T-helper 2 cell treated with Interferon-gamma antibody and Interleukin-4, amounts not matched to agents 5 μg/mL and 100 μg/mL, for 36 hours (primary cell): ENCODE measurements around the gene SIX3.

Experiments used
- DNase-seq: peaks from one replicate; pipeline ENCODE4 v3.0.0; 2021; ENCODE audit warnings: low spot score
- H3K27ac Mint-ChIP-seq: one replicate; pipeline ENCODE4 v1.8.0; 2021; ENCODE audit warnings: mild to moderate bottlenecking, mixed read lengths
- H3K27me3 Mint-ChIP-seq: one replicate; pipeline ENCODE4 v1.8.0; 2021; ENCODE audit warnings: low read depth, mixed read lengths
- H3K36me3 Mint-ChIP-seq: one replicate; pipeline ENCODE4 v1.8.0; 2021; ENCODE audit warnings: low read depth, mixed read lengths
- H3K4me1 Mint-ChIP-seq: one replicate; pipeline ENCODE4 v1.8.0; 2021; ENCODE audit warnings: low read depth, mixed read lengths
- H3K4me3 Mint-ChIP-seq: one replicate; pipeline ENCODE4 v1.8.0; 2022; ENCODE audit warnings: mild to moderate bottlenecking, moderate library complexity, mixed read lengths
- H3K9me3 Mint-ChIP-seq: one replicate; pipeline ENCODE4 v1.8.0; 2021; ENCODE audit warnings: mixed read lengths

The SIX3 gene

DNA sequence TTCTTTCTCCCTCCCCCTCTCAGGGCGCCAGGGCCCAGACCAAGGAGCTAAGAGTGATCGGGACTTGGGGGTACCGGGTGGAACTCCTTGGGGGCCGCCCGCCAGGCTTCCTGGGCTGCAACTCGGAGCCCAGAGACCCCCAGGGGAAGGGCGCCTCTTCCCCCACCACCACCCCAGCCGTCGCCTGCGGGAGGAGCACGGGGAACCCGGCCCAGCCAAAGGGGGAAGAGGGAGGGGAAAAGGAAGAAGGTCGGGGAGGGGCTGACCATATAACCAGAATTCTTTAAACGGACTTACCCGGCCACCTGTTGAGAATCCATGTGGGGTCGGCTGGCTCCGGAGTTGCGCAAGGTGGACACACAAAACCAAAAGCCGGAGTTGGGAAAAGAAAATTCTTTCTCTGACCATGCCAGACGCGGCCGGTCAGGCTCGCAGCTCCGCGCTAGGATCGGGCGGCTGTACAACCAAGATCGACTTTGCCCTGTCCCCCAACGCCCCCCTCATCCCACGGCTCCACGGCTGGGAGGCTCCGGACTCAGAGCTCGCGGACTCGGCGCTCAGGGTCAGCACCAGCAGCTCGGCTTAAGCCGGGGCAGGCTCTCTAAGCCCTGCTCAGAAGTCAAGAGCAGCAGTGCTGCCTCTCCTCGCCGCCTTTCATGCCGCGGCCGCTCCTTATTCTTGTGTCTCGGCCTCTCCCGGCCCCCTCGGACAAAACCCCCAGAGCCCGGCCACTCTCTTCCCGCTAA lies 6.3 kb upstream of the SIX3 start:
- Mint-ChIP-seq H3K27ac (no peak overlapping the region), H3K9me3 (no peaks in the 10 kb centered on the region), H3K4me1 (peaks cover 7% of the 10 kb centered on the region), H3K36me3 (peaks cover 2% of the 10 kb centered on the region), H3K27me3 (peaks cover 83% of the 10 kb centered on the region), H3K4me3 (peak overlapping the region; percentile 48)
- no peak for DNase-seq

- H3K4me1 Mint-ChIP-seq: peaks cover 2% of the 10 kb centered on the region
- peaks cover 82% of the 10 kb centered on the region for H3K27me3 Mint-ChIP-seq
- no peaks in the 10 kb centered on the region for H3K9me3 Mint-ChIP-seq
- no peak overlapping the region for H3K27ac Mint-ChIP-seq
- peaks cover 2% of the 10 kb centered on the region for H3K36me3 Mint-ChIP-seq
- DNase-seq: no peak
- no peak overlapping the region for H3K4me3 Mint-ChIP-seq
Observed at GRCh38 chr2:44935729-44936098, 5.8 kb upstream of the SIX3 start.

- no peak for DNase-seq
- no peak overlapping the region for H3K4me3 Mint-ChIP-seq
- peaks cover 2% of the 10 kb centered on the region for H3K36me3 Mint-ChIP-seq
Observed at GRCh38 chr2:44936275-44936674, 5.2 kb upstream of the SIX3 start.

GRCh38 chr2:44936715-44937687 lies 4.5 kb upstream of the SIX3 start:
- H3K27ac Mint-ChIP-seq: no peak overlapping the region
- H3K4me1 Mint-ChIP-seq: peaks cover 9% of the 10 kb centered on the region
- no peak overlapping the region for H3K4me3 Mint-ChIP-seq

More at GRCh38 chr2:44936275-44936674, 5.2 kb upstream of the SIX3 start:
- Mint-ChIP-seq H3K4me1 (peaks cover 5% of the 10 kb centered on the region), H3K27me3 (peaks cover 82% of the 10 kb centered on the region), H3K27ac (no peak overlapping the region), H3K9me3 (no peaks in the 10 kb centered on the region)

DNA sequence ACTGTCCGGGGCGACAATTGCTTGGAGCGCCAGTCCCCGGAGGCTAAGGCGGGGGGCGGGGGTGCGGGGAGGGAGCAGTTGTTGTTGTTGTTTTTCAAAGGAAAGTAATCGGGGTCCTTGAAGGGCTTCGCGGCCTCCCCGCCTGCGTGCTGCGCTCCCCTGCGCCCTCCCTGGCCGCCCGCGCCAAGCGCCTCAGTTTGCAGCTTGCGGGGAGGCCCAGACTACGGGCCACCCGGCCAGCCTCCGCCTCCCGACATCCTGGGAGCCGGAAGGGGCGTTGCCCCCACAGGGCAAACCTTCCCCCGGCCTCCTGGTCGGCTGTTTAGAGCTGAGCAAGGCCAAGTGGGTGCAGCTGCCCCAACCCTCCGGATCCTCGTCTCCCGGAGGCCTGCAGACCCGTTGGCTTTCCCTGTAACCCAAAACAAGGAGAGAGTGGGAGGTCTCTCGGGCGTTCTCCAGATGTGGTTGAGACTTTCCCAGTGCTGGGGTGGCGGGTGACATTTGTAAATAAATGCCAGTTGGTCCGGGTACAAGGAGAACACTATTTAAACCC lies 3.7 kb upstream of the SIX3 start:
- Mint-ChIP-seq H3K36me3 (peaks cover 2% of the 10 kb centered on the region), H3K4me3 (no peak overlapping the region), H3K9me3 (no peaks in the 10 kb centered on the region), H3K4me1 (peaks cover 9% of the 10 kb centered on the region), H3K27me3 (peaks cover 81% of the 10 kb centered on the region), H3K27ac (no peak overlapping the region)
- DNase-seq: no peak

More at GRCh38 chr2:44936715-44937687, 4.5 kb upstream of the SIX3 start:
- Mint-ChIP-seq H3K9me3 (no peaks in the 10 kb centered on the region), H3K27me3 (peaks cover 83% of the 10 kb centered on the region), H3K36me3 (peaks cover 2% of the 10 kb centered on the region)
- DNase-seq: no peak

DNA sequence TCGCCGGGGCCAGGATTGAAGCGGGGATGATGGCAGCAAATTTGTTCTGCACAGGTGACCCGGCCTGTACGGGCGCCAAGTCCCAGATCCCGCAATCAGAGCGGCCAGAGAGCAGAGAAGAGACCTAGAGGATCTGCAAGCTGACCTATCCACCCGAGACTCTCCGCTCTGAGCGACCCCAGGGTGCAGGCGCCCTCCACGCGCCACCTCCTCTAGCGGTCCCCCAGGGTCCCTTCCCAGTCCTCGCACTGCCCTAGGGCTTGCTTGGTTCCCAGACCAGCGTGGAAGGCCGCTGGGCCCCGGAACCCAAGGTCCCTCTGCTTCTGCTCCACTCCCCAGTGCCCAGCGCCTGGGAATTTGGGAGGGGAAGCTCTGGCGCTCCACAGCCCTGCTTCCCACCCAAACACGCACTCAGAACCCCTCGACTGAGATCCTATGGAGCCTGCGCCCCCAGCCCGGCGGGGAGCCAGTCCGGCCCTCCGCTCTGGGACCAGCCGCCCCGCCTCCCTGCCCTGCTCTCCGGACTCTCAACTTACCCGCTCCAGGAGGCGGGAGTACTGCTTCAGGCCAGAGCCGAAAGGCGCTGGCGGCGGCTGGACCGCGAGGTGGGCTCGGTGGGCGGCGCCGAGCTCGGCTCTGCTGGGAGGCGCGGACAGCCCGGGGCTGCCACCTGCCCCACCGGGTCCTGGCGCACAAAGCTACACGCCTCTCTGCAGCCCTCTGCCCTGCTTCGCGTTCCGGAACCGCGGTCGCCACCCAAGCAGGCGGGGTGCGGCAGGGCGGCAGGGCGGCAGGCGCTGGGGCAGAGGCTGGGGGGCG lies 3.0 kb upstream of the SIX3 start:
- no peak for DNase-seq
- Mint-ChIP-seq H3K27ac (no peak overlapping the region), H3K4me3 (no peak overlapping the region), H3K27me3 (peaks cover 82% of the 10 kb centered on the region), H3K9me3 (no peaks in the 10 kb centered on the region), H3K4me1 (peaks cover 14% of the 10 kb centered on the region), H3K36me3 (peaks cover 4% of the 10 kb centered on the region)

- Mint-ChIP-seq H3K27ac (no peak overlapping the region), H3K4me1 (peaks cover 11% of the 10 kb centered on the region), H3K4me3 (no peak overlapping the region), H3K27me3 (peaks cover 80% of the 10 kb centered on the region), H3K36me3 (peaks cover 4% of the 10 kb centered on the region), H3K9me3 (no peaks in the 10 kb centered on the region)
- DNase-seq: no peak
Observed at GRCh38 chr2:44939106-44940048, 2.1 kb upstream of the SIX3 start.

DNA sequence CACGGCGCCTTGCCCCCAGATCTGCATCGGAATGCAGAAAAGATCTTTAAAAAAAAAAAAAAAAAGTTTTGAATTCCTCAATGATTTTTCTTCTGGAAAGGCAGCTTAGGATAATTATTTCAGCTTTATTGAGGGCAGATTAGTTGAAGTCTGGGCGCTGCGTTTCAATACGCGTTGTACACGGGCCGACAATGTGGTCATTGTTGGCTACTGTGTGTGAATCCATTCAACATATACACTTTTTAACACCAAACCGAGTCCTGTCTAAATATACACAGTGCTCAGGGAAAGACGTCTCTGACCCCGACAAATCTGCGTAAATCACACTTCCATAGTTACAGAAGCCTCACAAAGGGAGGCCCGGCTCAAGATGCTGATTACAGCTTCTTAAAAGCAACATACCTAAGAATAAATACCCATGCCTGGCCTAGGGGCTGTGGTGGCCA lies 1.4 kb upstream of the SIX3 start:
- no peaks in the 10 kb centered on the region for H3K9me3 Mint-ChIP-seq
- DNase-seq: no peak
- no peak overlapping the region for H3K27ac Mint-ChIP-seq
- peaks cover 80% of the 10 kb centered on the region for H3K27me3 Mint-ChIP-seq
- no peak overlapping the region for H3K4me3 Mint-ChIP-seq
- H3K36me3 Mint-ChIP-seq: peaks cover 4% of the 10 kb centered on the region
- H3K4me1 Mint-ChIP-seq: peaks cover 14% of the 10 kb centered on the region

- H3K27ac Mint-ChIP-seq: peak overlapping the region; percentile 31
- peaks cover 82% of the 10 kb centered on the region for H3K27me3 Mint-ChIP-seq
- peaks cover 14% of the 10 kb centered on the region for H3K4me1 Mint-ChIP-seq
- peak overlapping the region; percentile 85 for H3K4me3 Mint-ChIP-seq
- H3K9me3 Mint-ChIP-seq: no peaks in the 10 kb centered on the region
- H3K36me3 Mint-ChIP-seq: peaks cover 6% of the 10 kb centered on the region
- DNase-seq: no peak
Observed at GRCh38 chr2:44940732-44941464, 604 bp upstream of the SIX3 start.

GRCh38 chr2:44942304-44943030 lies 965 bp downstream of the SIX3 start:
- peaks cover 14% of the 10 kb centered on the region for H3K4me1 Mint-ChIP-seq
- no peak overlapping the region for H3K27ac Mint-ChIP-seq
- H3K27me3 Mint-ChIP-seq: peaks cover 82% of the 10 kb centered on the region
- DNase-seq: no peak
- no peaks in the 10 kb centered on the region for H3K9me3 Mint-ChIP-seq
- H3K4me3 Mint-ChIP-seq: peak overlapping the region; percentile 42
- H3K36me3 Mint-ChIP-seq: peaks cover 4% of the 10 kb centered on the region

DNA sequence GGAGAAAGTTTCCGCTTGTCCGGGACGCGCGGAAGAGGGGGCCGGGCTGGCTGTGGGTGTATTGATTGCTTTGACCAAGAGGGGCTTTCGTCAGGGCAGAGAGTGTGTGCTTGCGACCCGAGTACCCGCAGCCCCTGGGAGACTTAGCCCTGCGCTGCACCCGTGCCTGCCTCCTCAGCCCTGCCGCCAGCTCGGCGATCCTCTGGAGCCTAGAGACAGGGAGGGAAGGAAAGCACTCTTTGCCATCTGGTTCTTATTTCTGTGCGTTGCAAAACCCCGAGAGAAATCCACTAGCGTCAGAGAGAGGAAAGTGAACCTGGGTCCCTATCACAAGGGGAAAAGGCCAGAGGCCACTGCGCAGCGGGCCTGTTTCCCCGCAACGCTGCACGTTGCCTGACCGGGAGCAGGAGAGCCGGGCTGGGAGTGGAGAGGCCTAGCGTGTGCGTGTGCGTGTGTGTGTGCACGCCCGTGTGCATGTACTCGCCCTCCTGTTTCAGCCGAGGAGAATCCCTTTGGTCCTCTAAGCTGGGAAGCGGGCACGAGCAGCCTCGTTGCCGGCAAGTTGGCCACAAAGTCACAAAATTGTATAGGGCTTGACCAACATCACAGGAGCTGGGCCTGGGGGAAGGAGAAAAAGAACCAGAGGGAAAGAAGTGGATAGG lies 1.7 kb downstream of the SIX3 start:
- H3K27me3 Mint-ChIP-seq: peaks cover 84% of the 10 kb centered on the region
- peak overlapping the region; percentile 42 for H3K4me3 Mint-ChIP-seq
- H3K27ac Mint-ChIP-seq: peak overlapping the region; percentile 31
- H3K4me1 Mint-ChIP-seq: peaks cover 14% of the 10 kb centered on the region
- DNase-seq: no peak
- no peaks in the 10 kb centered on the region for H3K9me3 Mint-ChIP-seq
- peaks cover 4% of the 10 kb centered on the region for H3K36me3 Mint-ChIP-seq
